ENCODE data around the gene TRMT44.
"Not testable (repeated sequence)": the region's sequence is repeated elsewhere in the genome, so short reads cannot be mapped to it uniquely, and the experiment has no call there.

Gene TRMT44

DNA sequence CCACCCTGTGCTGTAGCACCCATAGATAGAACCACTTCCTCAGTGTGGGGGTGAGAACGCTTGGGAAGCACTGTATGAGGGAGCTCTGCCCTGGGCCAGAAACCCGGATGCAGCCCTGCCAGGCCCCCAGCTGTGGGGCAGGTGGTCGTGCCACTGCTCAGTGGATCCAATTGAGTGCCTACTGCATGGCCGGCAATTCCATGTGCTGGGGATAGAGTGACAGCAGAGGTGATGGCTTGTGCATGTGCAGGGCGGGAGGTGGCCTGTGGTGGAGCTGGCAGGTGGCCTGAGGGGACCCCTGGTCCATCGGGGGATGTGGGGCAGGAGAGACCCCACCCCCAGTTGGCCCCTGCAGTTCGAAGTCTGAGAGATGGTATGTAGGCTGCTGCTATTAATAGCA, 60.4 kb downstream of the TRMT44 start:
- DNase-seq, result no peak

DNA sequence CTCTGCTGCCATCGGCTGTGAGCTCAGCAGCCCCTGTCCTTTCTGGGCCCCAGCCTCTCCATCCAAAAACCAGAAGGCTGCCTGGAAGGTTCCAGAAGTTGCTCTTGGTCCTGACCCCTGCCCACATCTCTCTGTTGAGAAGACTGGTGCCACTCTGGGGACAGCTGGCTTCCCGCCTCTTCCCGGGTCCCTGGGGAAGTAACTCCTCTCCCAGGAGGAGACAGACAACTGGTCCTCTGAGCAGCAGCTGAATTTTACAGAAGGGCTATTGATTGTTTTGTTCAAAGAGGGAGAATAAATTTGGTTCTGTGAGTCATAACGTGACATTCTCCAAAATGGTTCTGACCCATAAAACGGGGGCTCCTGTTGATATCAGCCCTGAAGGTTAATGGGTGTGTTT, 61.2 kb downstream of the TRMT44 start:
- DNase-seq, result no peak

DNA sequence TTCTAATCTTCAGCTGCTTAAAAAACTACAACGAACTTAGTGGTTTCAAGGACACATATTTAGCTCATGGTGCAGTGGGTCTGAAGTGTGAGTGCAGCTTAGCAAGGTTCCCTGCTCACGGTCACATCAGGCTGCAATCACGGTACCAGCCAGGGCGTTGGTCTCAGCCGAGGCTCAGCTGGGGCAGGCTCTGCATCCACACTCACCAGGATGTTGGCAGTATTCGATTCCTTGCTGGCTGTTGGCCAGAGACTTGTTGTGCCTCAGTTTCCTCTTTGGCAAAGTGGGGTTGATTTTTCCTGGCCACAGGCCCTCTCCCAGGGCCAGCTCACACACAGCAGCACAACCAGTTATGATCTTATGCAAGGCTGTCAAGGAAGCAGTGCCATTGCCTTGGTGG, 61.8 kb downstream of the TRMT44 start:
- no peak for DNase-seq

DNA sequence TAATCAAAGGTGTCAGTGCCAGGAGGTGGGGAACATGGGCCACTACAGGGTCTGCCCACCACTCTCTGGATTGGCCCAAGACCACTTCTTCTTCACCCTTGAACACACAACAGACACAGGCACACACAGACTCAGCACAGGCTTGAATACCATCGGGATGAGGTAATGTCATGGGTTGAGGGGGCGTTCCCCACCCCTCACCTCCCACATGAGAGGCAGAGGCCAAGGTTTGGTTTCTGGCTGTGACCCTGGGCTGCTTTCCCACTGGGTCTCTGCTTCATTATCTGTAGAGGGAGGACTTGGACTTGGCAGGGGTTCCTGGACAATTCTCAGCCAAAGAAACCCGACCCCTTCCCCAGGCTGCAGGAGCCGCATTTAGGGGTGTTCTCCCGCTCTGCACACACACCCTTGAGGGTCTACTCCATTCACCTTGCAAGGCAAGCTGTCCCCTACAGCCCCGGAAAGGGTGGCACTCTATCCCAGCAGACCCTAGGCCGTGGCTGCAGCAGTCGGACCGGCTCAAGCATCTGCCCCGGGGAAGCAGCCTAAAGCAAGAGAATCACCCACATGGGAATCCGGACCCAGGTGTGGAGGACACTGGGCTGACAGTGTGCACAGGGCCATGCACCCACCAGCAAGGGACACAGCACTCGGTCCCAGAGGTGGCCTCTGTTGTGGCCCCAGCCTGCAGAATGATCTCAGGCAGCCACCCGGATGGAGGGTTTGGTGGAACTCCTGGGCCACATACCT, 62.4 kb downstream of the TRMT44 start:
- no peak for DNase-seq

DNA sequence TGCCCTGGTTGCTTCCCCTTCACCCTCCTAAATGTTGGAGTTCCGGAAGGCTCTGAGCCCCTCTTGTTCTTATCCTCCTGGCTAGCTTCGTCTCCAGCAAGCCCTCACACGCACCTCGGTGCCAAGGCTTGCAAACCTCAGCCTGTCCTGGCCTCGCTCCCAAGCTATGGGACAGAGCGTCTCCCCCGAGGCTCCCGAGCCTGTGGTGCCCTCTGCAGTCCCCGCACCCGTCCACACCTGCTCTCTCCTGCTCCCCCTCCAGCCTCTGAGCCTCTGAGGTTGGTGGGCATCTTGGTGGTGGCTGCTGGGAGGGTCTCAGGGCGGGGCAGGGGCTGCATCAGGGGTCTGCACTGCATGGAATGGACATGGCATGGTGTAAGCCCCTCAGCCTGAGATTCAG, 63.2 kb downstream of the TRMT44 start:
- DNase-seq, result no peak

DNA sequence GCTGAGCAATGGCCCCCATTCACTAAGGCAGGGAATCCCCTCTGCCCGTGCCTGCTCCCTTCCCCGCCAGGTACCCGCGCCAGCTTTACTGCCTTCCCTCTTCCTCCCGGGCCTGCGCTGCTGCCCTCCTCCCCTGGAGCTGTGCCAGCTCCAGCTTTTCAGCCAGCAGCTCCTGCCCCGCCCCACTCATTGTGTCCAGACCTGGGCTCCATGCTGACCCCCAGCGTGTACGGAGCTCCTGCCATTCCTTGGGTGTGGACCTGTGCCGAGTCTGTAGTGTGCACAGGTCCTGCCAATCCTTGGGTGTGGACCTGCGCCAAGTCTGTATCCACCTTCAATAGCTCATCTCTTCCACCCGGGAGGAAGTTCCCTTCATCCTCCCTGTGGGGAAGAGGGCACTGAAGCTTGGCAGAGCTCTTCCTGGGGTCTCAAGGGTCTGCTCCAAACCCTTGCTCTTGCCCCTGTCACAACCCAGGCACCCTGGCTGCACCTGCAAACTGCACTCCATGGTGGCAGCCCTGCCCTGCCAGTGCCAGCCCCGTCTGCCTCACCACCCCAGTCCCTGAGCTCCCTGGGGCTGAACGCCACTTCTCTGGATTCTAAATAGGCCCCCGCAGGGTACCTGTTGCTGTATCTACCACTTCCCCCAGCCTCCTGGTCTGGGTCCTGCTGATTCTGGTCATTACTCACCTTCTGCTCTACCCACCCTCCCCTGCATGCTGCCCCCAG, 63.9 kb downstream of the TRMT44 start:
- DNase-seq, result peak; percentile 63

DNA sequence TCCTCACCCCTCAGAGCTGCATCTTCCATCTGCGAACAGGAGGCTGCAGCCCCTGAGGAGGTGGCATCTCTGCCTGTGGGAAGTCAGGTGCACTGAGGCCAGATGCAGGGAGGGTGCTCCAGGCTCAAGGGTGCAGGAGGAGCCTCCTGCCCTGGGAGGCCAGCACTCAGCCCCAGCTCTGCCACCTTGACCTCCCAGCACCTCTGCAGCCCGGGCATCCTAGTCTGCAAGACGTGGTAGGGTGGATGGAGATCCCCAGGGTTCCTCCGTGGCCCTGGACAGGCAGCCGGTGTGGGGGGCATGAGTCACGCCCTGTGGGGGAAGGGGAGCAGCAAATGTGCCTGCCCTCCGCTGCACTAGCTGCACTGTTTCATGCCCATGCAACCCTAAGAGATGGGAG, 64.7 kb downstream of the TRMT44 start:
- DNase-seq, result no peak

DNA sequence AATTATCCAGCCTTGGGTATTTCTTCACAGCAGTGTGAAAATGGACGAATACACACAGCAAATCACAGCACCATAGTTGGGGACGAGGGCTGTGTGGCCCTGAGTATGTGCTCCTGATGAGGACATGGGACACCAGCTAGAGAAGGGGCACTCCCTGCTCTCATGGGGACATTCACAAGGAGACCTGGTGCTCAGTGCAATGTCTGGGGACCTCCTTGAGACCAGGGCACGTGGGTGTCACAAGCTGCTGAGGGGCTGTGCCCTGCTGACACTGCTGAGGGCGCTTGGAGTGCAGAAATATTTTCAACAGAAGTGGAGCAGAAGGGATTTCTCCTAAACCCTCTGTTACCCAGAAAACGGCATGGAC, 65.4 kb downstream of the TRMT44 start:
- DNase-seq, result no peak

DNA sequence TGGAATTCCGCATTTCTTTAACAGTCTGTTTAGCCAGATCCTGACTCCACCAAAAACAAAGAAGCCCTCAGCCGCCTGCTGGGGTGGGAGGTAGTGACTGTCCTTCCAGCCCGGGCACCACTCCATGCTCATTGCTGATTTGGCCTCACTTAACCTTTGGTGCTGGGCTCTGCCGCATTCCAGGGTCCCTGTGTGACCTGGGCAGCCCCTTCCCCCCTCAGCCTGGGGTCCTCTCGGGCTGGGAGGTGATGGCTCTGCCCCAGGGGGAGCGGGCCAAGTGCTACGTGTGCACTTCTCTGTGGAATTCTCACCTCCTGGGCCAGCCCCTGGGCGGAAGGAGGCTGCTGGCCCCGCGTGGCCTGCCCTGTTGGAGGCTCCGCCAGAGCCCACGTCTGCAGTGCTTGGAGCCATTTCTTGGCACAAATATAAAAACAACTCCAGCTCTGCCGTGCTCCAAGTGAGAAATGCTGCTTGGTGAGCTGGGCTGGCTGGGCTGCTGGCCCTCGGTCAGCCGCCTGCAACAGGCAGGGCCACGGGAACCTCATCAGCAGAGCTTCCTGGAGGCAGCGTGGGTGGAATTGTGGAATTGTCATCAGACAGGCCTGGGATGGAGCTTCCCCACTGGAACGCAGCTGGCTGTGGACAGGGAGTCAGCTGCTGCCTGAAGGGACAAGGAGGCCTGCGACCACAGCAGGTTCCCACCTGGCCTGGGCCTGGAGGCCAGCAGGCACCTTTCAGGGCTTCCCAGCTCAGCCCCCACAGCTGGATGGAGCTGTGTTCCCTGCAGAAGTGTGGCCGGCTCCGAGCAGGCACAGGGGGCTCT, 66.0 kb downstream of the TRMT44 start:
- no peak for DNase-seq

DNA sequence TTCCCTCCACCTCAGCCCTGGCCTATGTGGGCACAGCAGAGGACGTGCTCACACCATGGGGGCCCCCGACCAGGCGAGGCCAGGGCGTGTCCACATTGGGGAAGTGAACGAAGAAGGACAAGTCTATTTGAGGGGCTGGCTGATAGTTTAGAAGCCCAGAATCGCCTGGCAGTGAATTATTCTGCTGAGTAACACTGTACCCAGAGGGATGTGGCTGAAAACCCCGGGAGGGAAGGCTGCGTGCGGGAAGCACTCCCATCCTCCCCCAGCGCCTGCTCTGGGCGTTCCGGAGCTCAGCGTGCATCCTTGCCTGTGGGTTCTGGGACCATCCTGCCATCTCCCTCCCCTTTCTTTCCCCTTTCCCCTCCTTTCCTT, 66.6 kb downstream of the TRMT44 start:
- DNase-seq, result no peak

DNA sequence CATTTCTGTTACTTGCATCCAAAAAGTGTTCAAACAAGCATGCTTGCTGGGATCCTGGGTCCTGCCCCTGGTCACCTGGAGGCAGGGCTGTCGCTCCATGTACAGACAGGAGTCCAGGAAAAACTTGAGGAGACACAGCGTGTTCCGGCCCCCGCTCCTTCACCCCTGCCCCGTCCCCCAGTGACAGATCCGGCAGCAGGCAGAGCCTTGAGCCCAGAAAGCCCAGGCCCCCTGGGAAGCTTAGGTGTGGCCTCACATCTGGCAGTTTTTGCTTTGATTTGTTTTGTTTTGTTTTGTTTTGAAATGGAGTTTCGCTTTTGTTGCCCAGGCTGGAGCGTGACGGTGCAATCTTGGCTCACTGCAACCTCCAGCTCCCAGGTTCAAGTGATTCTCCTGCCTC, 67.0 kb downstream of the TRMT44 start:
- no peak for DNase-seq

DNA sequence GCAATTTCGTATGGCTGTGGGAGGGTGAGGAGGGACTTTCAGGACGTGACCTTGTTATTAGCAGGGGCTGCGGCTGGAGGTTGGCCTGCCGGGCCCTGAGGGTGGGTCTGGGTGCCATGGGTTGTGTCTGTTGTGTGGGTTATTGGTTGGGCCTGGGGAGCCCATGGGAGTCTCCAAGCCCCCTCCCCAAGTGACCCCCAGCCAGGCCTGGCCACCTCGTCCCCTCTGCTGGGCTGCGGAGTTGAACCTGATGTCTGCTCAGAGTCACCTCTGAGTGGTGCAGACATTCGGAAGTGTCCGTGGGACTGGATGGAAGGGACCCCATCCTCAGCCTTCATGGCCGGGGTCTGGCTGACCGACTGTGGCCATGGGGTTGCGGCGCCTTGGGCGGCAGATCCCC, 67.7 kb downstream of the TRMT44 start:
- DNase-seq, result no peak

DNA sequence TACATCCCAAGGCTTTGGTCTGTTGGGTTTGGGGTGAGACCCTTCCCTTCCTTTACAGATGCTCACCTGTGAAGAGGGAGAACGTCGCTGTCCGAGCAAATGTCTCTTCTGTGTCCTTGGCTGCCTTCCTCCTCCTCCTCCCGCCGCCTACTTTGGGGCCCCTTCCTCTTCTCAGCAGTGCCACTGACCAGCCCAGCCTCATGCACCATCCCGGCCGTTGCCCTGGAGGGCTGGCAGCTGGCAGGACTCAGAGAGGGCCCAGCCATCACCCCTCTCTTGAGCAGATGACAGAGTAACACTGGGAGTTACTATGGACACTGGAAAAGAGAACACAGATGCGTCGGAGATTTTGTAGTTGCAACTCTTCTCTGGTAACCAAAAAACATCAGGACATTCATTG, 68.2 kb downstream of the TRMT44 start:
- DNase-seq, result no peak

DNA sequence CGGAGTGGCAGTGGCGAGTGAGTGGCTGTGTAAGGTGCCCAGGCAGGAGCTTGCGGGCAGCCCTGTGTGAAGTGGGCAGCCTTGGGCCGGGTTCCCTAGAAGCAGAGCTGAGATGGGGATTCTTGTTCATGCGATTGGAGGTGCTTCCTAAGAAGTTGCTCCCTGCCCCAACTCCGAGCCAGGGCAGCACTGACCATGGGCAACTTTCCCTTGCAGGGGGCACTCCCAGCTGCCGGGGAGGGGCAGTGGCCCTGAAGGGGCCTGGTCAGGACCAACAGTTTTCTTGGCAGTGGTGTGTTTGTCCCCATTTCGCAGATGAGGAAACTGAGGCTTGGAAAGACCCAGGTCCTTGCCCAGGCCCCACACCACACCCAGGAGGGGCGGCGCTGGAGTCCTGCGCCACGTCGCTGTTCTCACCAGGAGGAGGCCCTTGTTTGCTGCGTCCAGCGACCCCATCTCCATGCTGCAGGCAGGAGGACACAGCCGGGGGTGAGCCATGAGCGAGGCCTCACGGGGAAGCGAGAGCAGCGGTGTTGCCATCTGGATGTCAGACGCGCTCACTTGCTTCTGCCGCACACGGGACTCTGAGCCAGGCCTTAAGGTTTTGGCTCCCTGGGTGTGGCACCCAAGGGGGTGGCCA, 68.9 kb downstream of the TRMT44 start:
- DNase-seq, result no peak

DNA sequence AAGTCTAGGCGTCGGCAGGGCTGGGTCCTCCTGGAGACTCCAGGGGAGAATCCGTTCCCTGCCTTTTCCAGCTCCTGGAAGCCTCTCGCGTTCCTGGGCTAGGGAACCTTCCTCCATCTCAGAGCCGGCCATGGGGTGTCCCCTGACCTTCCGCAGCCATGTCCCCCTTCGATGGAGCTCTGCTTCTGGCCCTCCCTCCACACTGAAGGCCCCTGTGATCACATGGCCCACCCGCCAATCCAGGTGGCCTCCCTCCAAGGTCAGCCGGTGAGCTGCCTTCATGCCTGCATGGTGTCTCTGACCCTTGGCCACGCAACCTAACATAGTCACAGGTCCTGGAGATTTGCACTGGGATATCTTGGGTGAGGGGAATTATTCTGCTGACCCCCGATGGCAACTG, 69.6 kb downstream of the TRMT44 start:
- no peak for DNase-seq

DNA sequence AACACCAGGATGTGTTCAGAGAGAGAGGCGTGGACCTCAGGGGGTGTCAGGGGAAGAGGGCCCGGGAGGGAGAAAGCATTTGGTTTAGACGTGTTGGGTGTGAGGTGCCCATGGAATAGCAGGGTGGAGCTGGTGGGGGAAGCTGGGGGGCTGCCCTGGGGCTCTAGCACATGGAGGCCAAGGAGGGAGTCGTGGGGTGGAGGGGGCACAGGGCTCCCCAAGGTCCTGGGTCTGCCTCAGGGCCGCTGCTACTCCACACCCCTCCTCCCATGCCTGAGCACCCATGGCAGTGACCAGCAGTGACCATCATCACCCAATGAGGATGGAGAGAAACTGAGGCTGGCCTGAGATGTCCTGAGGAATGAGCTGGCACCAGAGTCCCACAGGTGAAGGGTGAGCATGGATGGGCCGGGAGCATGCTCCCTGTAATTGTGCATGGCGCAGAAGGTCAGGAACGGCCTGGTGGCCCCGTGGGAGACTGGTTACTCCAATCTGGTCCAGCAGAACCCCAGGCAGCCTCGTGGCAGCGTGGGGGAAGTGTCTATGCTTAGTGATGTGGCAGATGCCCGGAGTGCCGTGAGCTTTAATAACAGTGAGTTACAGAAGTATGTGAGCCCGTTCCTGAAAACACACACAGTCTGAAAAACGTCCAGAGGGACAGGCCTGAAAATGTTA, 70.2 kb downstream of the TRMT44 start:
- DNase-seq, result no peak

DNA sequence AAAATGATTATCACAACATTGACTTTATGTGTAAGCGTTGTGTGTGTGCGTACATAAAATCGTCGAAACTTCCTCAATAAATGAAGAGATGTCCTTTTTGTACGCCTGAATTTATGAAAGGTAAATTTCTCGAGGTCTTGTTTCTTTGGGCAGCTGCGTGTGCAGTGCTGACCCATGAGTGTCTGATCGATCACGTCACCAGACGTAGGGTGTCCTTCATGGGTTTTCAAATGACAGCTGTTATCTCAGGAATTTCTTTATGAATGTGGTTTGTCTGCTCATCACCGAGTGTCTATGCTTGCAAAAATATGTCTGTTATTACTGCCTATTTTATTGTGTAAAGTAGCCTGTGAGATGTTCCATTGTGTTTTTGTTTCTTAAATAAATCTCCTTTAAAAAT, 71.9 kb downstream of the TRMT44 start:
- DNase-seq, result no peak

DNA sequence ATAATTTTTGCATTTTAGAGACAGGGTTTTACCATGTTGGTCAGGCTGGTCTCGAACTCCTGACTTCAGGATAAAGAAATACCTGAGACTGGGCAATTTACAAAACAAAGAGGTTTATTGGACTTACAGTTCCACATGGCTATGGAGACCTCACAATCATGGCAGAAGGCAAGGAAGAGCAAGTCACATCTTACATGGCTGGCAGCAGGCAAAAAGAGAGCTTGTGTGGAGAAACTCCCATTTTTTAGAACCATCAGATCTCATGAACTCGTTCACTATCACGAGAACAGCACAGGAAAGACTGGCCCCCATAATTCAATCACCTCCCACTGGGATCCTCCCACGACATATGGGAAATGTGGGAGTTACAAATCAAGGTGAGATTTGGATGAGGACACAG, 72.5 kb downstream of the TRMT44 start:
- not testable (repeated sequence) for DNase-seq

DNA sequence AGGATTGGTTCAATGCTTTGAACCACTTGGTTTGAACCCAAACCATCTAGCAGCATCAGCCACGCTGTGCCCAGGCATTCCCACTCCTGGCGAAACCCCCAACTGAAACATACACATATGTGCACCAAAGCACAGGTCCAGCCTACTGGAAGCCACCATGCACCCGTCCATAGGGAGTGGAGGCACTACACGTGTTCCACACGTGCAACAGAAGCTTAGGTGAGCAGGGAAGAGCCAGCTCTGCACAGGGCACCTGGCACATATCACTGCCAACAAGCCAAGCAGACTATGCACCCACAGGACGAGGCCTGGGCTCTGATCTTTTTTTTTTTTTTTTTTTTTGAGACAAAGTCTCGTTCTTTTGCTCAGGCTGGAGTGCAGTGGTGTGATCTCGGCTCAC, 73.4 kb downstream of the TRMT44 start:
- no peak for DNase-seq

DNA sequence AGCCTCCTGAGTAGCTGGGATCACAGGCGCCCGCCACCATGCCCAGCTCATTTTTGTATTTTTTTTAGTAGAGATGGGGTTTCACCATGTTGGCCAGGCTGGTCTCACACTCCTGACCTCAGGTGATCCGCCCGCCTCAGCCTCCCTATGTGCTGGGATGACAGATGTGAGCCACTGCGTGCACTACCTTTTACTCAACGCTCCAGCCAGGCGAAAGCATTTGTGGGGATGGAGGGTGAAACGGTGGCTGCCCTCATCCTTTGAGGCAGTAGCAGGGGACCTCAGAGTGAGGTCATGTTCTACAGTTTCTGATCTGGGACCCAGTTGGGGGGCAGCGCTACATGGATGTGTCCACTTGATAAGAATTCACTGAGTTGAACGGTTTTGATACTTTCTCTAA, 73.8 kb downstream of the TRMT44 start:
- DNase-seq, result no peak

DNA sequence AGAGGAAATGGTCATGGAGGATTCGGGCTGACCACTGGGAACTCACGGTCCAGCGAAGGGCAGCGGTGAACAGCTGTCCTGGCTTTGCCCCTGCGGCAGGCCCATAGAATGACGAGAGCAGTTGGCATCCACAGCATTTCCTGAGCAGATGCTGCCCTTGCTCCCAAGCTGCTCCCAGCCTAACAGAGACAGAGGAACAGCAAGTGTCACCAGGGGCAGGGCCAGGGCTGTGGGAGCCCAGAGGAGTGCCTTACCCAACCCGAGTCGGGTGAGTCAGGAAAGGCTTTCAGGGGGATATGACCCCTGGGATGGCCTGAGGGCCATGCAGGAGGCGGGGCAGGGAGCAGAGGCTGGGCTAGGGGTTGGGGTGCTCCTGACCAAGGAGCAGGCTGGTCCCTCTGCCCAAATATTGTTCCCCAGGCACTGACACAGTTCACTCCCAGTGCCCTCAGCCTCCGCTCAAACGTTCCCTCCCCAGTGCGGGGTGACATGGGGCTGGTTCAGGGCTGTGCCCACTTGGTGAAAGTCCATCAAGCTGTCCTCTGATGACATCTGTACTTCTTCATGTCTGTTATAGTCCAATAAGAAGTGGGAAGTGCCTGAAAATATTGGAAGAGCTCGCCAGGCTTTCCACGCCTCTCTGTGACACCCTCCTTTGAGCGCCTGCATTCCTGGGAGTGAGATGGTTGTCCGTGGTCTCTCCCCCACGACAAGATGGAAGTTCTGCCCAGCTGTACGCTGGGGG, 74.9 kb downstream of the TRMT44 start:
- DNase-seq, result no peak

DNA sequence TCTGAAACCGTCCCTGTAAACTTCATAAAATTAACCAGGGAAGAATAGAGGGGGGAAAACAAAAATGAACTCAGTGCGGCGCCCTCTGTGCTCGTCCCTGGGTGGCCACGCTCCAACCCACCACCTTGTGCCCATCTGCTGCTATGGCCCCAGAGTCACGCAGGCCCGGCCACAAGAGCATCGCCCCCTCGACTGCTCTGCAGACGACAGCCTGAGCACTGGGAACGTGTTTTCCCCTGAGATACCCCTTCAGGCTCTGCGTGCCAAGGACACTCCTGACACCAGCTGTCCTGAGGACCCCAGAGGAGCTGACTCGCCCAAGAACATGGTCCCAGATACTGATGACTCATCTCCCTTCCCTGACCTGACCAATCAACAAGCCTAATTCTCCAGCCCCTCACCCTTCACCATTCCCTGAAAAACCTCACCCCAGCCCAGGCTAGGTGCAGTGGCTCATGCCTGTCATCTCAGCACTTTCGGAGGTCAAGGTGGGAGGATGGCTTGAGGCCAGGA, 75.5 kb downstream of the TRMT44 start:
- no peak for DNase-seq
